Measurements from ENCODE around the gene MAD1L1.
"Not testable (repeated sequence)": the region's sequence is repeated elsewhere in the genome, so short reads cannot be mapped to it uniquely, and the experiment has no call there.

The MAD1L1 gene

GRCh38 chr7:1865571-1866255 is 367.0 kb downstream of the MAD1L1 start:
- DNase-seq (ENCODE audit: low read depth in 2 of 2) = no peak

- no peak for DNase-seq (ENCODE audit: low read depth in 2 of 2)
Measured at GRCh38 chr7:1865000-1865555, 367.7 kb downstream of the MAD1L1 start.

GRCh38 chr7:1864161-1864940 is 368.4 kb downstream of the MAD1L1 start:
- DNase-seq (ENCODE audit: low read depth in 2 of 2) = no peak

- no peak for DNase-seq (ENCODE audit: low read depth in 2 of 2)
Measured at GRCh38 chr7:1863091-1863900, 369.4 kb downstream of the MAD1L1 start.

GRCh38 chr7:1862560-1862959 is 370.2 kb downstream of the MAD1L1 start:
- DNase-seq (ENCODE audit: low read depth in 2 of 2) = no peak

GRCh38 chr7:1861799-1862458 is 370.8 kb downstream of the MAD1L1 start:
- DNase-seq (ENCODE audit: low read depth in 2 of 2) = no peak

GRCh38 chr7:1860881-1861798 is 371.6 kb downstream of the MAD1L1 start:
- not testable (repeated sequence) for DNase-seq (ENCODE audit: low read depth in 2 of 2)

- no peak for DNase-seq (ENCODE audit: low read depth in 2 of 2)
Measured at GRCh38 chr7:1859266-1860035, 373.3 kb downstream of the MAD1L1 start.

- no peak for DNase-seq (ENCODE audit: low read depth in 2 of 2)
Measured at GRCh38 chr7:1858435-1859265, 374.1 kb downstream of the MAD1L1 start.

GRCh38 chr7:1857487-1858421 is 375.0 kb downstream of the MAD1L1 start:
- no peak for DNase-seq (ENCODE audit: low read depth in 2 of 2)

GRCh38 chr7:1856888-1857441 is 375.8 kb downstream of the MAD1L1 start:
- no peak for DNase-seq (ENCODE audit: low read depth in 2 of 2)

GRCh38 chr7:1856161-1856887 is 376.4 kb downstream of the MAD1L1 start:
- no peak for DNase-seq (ENCODE audit: low read depth in 2 of 2)

GRCh38 chr7:1855725-1856160 is 377.0 kb downstream of the MAD1L1 start:
- no peak for DNase-seq (ENCODE audit: low read depth in 2 of 2)

GRCh38 chr7:1854866-1855724 is 377.6 kb downstream of the MAD1L1 start:
- no peak for DNase-seq (ENCODE audit: low read depth in 2 of 2)

GRCh38 chr7:1853986-1854865 is 378.5 kb downstream of the MAD1L1 start:
- DNase-seq (ENCODE audit: low read depth in 2 of 2) = no peak

Measured in fibroblast of skin of left biceps (primary cell).